GM19467 (cell line): ENCODE measurements around the gene PRKAG1.

Experiments
- ATAC-seq: cut with Tn5 transposase; IDR thresholded peaks from one replicate; pipeline ENCODE4 v1.9.1; 2021; ENCODE audit warnings: mild to moderate bottlenecking, moderate library complexity; ENCODE audit not compliant: unreplicated experiment

PRKAG1 gene

GRCh38 chr12:49032679-49033447 is 14.3 kb upstream of the PRKAG1 start:
- ATAC-seq = no peak

GRCh38 chr12:49032276-49032675 is 13.7 kb upstream of the PRKAG1 start:
- no peak for ATAC-seq

GRCh38 chr12:49031573-49032161 is 13.1 kb upstream of the PRKAG1 start:
- ATAC-seq = no peak

- ATAC-seq = no peak
These were observed 12.4 kb upstream of the PRKAG1 start for GRCh38 chr12:49030714-49031572.

- ATAC-seq = no peak
These were observed 11.5 kb upstream of the PRKAG1 start for GRCh38 chr12:49030119-49030518.

- ATAC-seq = no peak
These were observed 10.2 kb upstream of the PRKAG1 start for GRCh38 chr12:49028666-49029275.

- ATAC-seq = no peak
These were observed 9.4 kb upstream of the PRKAG1 start for GRCh38 chr12:49027846-49028555.

GRCh38 chr12:49026678-49027480 is 8.3 kb upstream of the PRKAG1 start:
- no peak for ATAC-seq

- ATAC-seq = no peak
These were observed 7.5 kb upstream of the PRKAG1 start for GRCh38 chr12:49026101-49026500.

GRCh38 chr12:49025463-49025862 is 6.9 kb upstream of the PRKAG1 start:
- no peak for ATAC-seq

GRCh38 chr12:49024543-49024942 is 6.0 kb upstream of the PRKAG1 start:
- no peak for ATAC-seq

- no peak for ATAC-seq
These were observed 5.2 kb upstream of the PRKAG1 start for GRCh38 chr12:49023812-49024211.

- ATAC-seq = no peak
These were observed 4.1 kb upstream of the PRKAG1 start for GRCh38 chr12:49022558-49023178.

GRCh38 chr12:49021292-49021915 is 2.8 kb upstream of the PRKAG1 start:
- no peak for ATAC-seq

GRCh38 chr12:49020441-49020840 is 1.9 kb upstream of the PRKAG1 start:
- ATAC-seq = no peak

- ATAC-seq = no peak
These were observed 1.1 kb upstream of the PRKAG1 start for GRCh38 chr12:49019443-49020324.

GRCh38 chr12:49019120-49019430 is 499 bp upstream of the PRKAG1 start:
- ATAC-seq = peak; percentile 12

GRCh38 chr12:49017891-49018260 is 700 bp downstream of the PRKAG1 start:
- no peak for ATAC-seq
